CD1c-positive myeloid dendritic cell (primary cell): ENCODE results near the gene TAB2.
A peak's percentile ranks its signal among the peaks of the same experiment; 100 is the strongest.
"Not testable (repeated sequence)": the region's sequence is repeated elsewhere in the genome, so short reads cannot be mapped to it uniquely, and the experiment has no call there.

Experiments used
- DNase-seq: peaks from one replicate; pipeline ENCODE4 v3.0.0-alpha.2; 2016; ENCODE audit errors: extremely low spot score

The TAB2 gene

DNA sequence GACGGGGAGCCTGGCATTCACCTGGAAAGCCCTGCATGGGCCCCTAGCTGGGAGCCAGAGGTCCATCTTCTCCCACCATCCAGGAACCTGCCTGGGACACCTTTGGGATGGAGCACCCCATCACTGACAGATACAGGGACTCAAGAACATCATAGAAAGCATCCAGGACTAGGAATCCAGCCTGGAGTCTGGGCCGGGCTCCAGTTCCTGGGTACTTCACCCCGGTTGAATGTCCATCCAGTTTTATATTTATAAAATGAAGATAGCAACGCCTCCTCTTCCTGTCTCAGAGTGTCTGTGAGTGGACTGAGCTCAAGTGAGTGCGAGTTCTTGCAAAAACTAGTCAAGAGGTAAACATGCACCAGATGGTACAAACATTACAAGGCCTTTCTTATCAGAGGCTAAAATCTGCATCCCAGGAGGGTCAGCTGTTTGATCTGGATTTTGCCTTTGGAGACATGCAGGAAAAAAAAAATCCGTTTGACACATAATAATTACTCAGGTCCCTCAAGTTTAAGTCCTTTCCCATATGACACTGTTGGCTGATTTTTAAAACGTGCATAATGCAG, 139.9 kb downstream of the TAB2 start:
- DNase-seq, result no peak

DNA sequence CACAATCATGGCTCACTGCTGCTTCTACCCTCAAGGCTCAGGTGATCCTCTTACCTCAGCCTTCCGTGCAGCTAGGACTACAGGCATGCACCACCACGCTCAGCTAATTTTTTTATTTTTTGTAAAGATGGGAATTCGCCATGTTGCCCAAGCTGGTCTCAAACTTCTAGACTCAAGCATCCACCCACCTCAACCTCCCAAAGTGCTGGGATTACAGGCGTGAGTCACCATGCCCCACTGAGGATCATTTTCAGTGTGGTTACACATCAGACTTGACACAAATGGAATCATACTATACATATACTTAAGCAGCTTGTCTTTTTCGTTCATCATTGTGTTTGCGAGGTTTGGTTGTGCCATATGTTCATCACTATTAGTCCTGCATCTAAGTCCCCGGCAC, 140.7 kb downstream of the TAB2 start:
- DNase-seq, result no peak

- DNase-seq, result peak; percentile 38
Observed at GRCh38 chr6:149458806-149459205, 141.3 kb downstream of the TAB2 start.

DNA sequence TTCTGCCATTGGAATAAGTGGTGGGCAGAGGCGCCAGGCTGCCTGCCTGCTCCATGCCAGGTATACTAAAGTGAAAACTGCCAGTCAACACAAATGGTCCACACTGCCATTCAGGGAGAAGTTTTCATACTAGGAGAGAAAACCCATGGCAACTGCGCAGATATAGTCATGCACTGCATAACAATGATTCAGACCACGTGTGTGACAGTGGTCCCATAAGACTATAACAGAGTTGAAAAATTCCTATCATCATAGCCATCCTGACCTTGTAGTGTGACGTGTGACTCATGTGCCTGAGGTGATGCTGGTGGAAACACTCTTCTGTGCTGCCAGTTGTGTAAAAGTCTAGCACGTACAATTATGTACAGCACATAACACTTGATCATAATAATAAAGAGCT, 142.2 kb downstream of the TAB2 start:
- no peak for DNase-seq

DNA sequence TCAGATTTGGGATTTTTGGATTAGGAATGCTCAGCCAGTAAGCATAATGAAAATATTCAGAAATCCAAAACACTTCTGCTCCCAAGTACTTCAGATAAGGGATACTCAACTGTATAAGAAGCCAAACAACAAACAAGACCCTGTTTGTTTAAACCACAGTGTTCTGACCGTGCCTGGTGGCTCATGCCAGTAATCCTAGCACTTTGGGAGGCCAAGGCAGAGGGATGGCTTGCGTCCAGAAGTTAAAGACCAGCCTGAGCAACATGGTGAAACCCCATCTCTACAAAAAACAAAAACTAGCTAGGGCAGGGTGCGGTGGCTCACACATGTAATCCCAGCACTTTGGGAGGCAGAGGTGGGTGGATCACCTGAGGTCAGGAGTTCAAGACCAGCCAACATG, 142.7 kb downstream of the TAB2 start:
- DNase-seq, result not testable (repeated sequence)
